BE2C (cell line): ENCODE measurements around the gene COG3.
A peak's percentile ranks its signal among the peaks of the same experiment; 100 is the strongest.

ENCODE experiments used
- DNase-seq: peaks from one replicate; pipeline ENCODE4 v3.0.0-alpha.2; 2020
- H3K27me3 ChIP-seq: fragments of 250-450 bp; sonication (Bioruptor Pico); 2 replicates; pipeline ENCODE4 v1.5.1; 2020; ENCODE audit warnings: mild to moderate bottlenecking
- H3K36me3 ChIP-seq: fragments of 250-450 bp; sonication (Bioruptor Pico); 2 replicates; pipeline ENCODE4 v1.5.1; 2020; ENCODE audit warnings: mild to moderate bottlenecking
- H3K4me1 ChIP-seq: fragments of 250-450 bp; sonication (Bioruptor Pico); 2 replicates; pipeline ENCODE4 v1.5.1; 2020
- H3K4me3 ChIP-seq: 2 replicates; pipeline ENCODE4 v1.5.1; 2011; ENCODE audit warnings: low read depth, low read length
- H3K9me3 ChIP-seq: fragments of 250-450 bp; sonication (Bioruptor Pico); 2 replicates; pipeline ENCODE4 v1.5.1; 2020
- TF ChIP-seq, protein P1 (sequence below): IDR thresholded peaks from 2 replicates; pipeline ENCODE4 v1.5.1; 2012; ENCODE audit warnings: mild to moderate bottlenecking, low read depth, low read length

The COG3 gene

GRCh38 chr13:45548281-45548680 lies 83.5 kb downstream of the COG3 start:
- no peak for DNase-seq
- no peaks in the 10 kb centered on the region; the same call in 1 of the 2 replicates for H3K27me3 ChIP-seq

GRCh38 chr13:45554604-45555109 lies 89.9 kb downstream of the COG3 start:
- H3K36me3 ChIP-seq: no peaks in the 10 kb centered on the region
- no peaks in the 10 kb centered on the region for H3K9me3 ChIP-seq
- no peak for DNase-seq
- H3K27me3 ChIP-seq: no peaks in the 10 kb centered on the region; the same call in 1 of the 2 replicates
- no peaks in the 10 kb centered on the region for H3K4me1 ChIP-seq
- no peak overlapping the region for H3K4me3 ChIP-seq
- TF ChIP-seq, protein P1, sequence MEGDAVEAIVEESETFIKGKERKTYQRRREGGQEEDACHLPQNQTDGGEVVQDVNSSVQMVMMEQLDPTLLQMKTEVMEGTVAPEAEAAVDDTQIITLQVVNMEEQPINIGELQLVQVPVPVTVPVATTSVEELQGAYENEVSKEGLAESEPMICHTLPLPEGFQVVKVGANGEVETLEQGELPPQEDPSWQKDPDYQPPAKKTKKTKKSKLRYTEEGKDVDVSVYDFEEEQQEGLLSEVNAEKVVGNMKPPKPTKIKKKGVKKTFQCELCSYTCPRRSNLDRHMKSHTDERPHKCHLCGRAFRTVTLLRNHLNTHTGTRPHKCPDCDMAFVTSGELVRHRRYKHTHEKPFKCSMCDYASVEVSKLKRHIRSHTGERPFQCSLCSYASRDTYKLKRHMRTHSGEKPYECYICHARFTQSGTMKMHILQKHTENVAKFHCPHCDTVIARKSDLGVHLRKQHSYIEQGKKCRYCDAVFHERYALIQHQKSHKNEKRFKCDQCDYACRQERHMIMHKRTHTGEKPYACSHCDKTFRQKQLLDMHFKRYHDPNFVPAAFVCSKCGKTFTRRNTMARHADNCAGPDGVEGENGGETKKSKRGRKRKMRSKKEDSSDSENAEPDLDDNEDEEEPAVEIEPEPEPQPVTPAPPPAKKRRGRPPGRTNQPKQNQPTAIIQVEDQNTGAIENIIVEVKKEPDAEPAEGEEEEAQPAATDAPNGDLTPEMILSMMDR: no peak

More at GRCh38 chr13:45548281-45548680, 83.5 kb downstream of the COG3 start:
- Histone ChIP-seq H3K36me3 (no peaks in the 10 kb centered on the region), H3K9me3 (no peaks in the 10 kb centered on the region), H3K4me3 (no peak overlapping the region), H3K4me1 (no peaks in the 10 kb centered on the region)
- TF ChIP-seq, protein P1: no peak

GRCh38 chr13:45564133-45564776 lies 99.5 kb downstream of the COG3 start:
- no peaks in the 10 kb centered on the region for H3K4me1 ChIP-seq
- no peak for DNase-seq
- H3K9me3 ChIP-seq: no peaks in the 10 kb centered on the region
- no peaks in the 10 kb centered on the region for H3K36me3 ChIP-seq
- H3K4me3 ChIP-seq: no peak overlapping the region
- H3K27me3 ChIP-seq: peaks cover 4% of the 10 kb centered on the region
- TF ChIP-seq, protein P1: no peak

DNA sequence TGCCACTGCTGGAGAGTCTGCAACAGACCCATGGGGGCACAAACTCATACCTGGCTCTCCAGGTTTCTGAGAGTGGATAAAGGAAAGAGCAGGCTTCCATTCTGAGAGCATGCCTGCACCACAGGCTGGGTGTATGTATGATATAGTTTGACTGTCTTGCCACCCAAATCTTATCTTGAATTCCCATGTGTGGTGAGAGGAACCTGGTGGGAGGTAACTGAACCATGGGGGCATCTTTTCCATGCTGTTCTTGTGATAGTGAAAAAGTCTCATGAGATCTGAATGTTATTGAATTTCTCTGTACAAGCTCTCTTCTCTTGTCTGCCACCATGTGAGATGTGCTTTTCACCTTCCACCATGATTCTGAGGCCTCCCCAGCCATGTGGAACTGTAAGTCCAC lies 100.6 kb downstream of the COG3 start:
- Histone ChIP-seq H3K4me1 (no peaks in the 10 kb centered on the region), H3K4me3 (no peak overlapping the region), H3K36me3 (no peaks in the 10 kb centered on the region), H3K27me3 (peaks cover 4% of the 10 kb centered on the region), H3K9me3 (no peaks in the 10 kb centered on the region)
- TF ChIP-seq, protein P1: no peak
- no peak for DNase-seq

DNA sequence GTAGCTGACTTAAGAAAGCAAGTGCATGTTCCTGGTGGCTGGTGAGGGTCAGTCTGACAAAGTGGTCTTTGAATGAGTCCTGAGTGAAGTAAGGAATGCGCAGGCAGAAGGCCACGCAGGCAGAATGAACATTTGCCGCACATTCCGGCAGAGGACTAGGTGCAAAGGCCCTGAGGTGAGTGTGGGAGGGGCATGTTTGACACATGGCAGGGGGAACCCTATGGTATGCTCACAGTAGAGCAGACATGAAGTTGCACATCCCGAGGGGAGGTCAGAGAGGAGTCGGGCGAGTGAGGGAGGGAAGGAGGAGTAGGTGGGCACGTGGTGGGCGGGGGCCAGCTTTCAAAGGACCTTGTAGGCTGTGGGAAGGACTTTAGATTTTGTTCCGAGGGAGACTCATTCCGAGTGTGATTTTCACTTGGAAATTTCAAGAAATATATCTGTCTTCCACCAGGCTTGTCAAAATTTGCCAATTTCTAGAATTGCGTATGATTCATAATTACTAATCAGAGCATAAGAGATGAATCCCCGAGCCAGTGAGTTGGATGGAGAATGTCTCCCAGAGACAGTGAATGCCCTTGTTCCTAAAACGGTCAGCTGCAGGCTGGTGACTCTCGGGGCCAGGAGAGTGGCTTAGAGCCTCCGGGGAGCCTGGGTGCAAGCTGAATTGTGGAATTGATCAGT lies 110.5 kb downstream of the COG3 start:
- Histone ChIP-seq H3K27me3 (no peaks in the 10 kb centered on the region; the same call in 1 of the 2 replicates), H3K4me1 (no peaks in the 10 kb centered on the region), H3K4me3 (no peak overlapping the region), H3K9me3 (no peaks in the 10 kb centered on the region), H3K36me3 (no peaks in the 10 kb centered on the region)
- TF ChIP-seq, protein P1: no peak
- DNase-seq: no peak

DNA sequence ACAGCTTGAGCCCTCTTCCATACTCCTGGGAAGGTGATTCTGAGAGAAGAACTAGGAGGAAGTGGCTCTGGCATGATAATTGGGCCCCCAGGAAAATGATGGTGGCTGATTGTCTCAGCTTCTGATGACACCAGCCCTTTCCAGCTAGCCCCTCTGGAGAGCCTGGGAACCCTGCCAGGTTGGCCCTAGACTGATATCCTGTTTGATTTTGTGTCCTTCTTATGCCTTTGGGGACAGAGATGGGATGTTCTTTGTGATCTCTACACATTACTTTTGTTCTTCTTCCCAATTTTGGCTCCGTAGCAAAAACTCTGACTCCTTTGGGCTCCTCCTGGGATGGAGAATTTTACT lies 111.1 kb downstream of the COG3 start:
- Histone ChIP-seq H3K27me3 (no peaks in the 10 kb centered on the region; the same call in 1 of the 2 replicates), H3K9me3 (no peaks in the 10 kb centered on the region), H3K4me1 (no peaks in the 10 kb centered on the region), H3K4me3 (no peak overlapping the region), H3K36me3 (no peaks in the 10 kb centered on the region)
- TF ChIP-seq, protein P1: no peak
- peak; percentile 45 for DNase-seq
